Measurements from ENCODE around the gene WDR6. TPM values are rescaled to one million over a fixed set of nuclear protein-coding genes. Genes with fewer than 3 reads are reported as not detected.

Gene WDR6
- total RNA-seq, 3 donors from 2014 or later: 98.5 to 205 (median 165) TPM

DNA sequence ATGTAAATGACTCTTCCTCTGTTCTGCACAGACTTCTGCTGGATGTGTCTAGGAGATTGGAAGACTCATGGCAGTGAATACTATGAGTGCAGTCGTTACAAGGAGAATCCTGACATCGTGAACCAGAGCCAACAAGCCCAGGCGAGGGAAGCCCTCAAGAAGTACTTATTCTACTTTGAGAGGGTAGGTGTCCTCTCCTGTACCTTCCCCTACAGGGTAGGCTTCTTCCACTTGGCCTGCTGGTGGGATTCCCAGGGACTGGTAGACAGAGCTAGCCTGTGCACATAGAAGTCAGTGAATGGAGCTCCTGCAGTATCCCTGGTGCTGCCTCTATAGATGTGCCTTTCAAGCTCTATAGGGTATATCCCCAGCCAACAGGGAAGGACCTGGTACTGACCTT lies 27.7 kb upstream of the WDR6 start:
- intact Hi-C loops (cut with DNase I, micrococcal nuclease): no loop called here
- DNase-seq (no peak), ATAC-seq (no peak)
- Histone ChIP-seq H3K36me3 (ENCODE audit: low read depth) (peaks cover 16% of the 10 kb centered on the region), H3K4me3 (no peak overlapping the region), H3K9me3 (no peaks in the 10 kb centered on the region), H3K4me1 (ENCODE audit: low read depth) (peaks cover 3% of the 10 kb centered on the region)
- no peak for TF ChIP-seq CTCF (IDR thresholded peaks at IDR 0.05)

GRCh38 chr3:48980295-48980694 lies 26.9 kb upstream of the WDR6 start:
- intact Hi-C loops (cut with DNase I, micrococcal nuclease): no loop called here
- Histone ChIP-seq H3K4me3 (no peak overlapping the region), H3K9me3 (no peaks in the 10 kb centered on the region), H3K36me3 (ENCODE audit: low read depth) (peaks cover 12% of the 10 kb centered on the region), H3K4me1 (ENCODE audit: low read depth) (peaks cover 3% of the 10 kb centered on the region)
- TF ChIP-seq CTCF (IDR thresholded peaks at IDR 0.05): no peak
- ATAC-seq: no peak
- DNase-seq: no peak

DNA sequence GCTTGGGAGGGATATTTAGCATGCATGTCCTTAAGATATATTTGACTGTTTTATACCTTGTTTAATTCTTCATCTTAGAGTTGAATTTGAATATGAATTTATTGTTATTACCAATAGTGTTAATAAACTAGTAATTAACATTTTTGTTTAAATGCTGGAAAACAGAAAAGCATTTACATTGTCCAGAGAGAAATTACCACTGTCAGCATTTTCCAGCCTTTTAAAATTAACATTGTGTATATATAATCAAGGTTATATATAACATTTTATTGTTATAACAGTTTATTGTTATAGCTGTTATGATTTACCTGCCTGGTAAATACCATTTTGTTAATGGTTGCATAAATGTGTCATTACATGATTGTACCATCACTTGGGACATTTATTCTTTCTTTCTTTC lies 25.2 kb upstream of the WDR6 start:
- no peak for TF ChIP-seq CTCF (IDR thresholded peaks at IDR 0.05)
- ATAC-seq (no peak), DNase-seq (no peak)
- Histone ChIP-seq H3K9me3 (no peaks in the 10 kb centered on the region), H3K4me1 (ENCODE audit: low read depth) (peaks cover 3% of the 10 kb centered on the region), H3K4me3 (no peak overlapping the region), H3K36me3 (ENCODE audit: low read depth) (peaks cover 12% of the 10 kb centered on the region)
- intact Hi-C loops (cut with DNase I, micrococcal nuclease): no loop called here

GRCh38 chr3:48982686-48983085 lies 24.5 kb upstream of the WDR6 start:
- Histone ChIP-seq H3K4me3 (no peak overlapping the region), H3K36me3 (ENCODE audit: low read depth) (peaks cover 12% of the 10 kb centered on the region)
- no peak for DNase-seq

DNA sequence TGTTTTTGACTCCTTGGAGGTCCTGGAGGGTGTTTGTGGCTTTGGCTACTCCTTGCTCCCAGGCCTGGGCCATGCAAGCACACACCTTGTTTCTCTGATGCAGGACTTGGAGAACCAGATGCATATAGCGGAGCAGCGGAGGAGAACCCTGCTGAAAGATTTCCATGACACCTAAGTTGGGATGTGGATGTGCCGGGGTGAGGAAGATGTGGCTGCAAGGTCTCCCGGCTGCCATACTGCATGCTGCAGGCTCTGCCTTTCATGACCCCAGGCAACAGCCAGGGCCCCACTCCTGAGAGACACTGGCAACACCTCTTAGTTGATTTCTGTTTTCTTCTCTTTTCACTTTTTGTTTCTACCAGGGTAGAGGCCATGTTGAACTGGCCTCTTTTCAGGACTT lies 24.1 kb upstream of the WDR6 start:
- peaks cover 3% of the 10 kb centered on the region for H3K4me1 ChIP-seq (ENCODE audit: low read depth)
- no peaks in the 10 kb centered on the region for H3K9me3 ChIP-seq
- TF ChIP-seq CTCF (IDR thresholded peaks at IDR 0.05): no peak
- no peak overlapping the region for H3K4me3 ChIP-seq
- H3K36me3 ChIP-seq (ENCODE audit: low read depth): peaks cover 12% of the 10 kb centered on the region
- no peak for ATAC-seq
- DNase-seq: no peak
- intact Hi-C loops (cut with DNase I, micrococcal nuclease): no loop called here

More at GRCh38 chr3:48982686-48983085, 24.5 kb upstream of the WDR6 start:
- TF ChIP-seq CTCF (IDR thresholded peaks at IDR 0.05): no peak
- intact Hi-C loops (cut with DNase I, micrococcal nuclease): no loop called here
- no peaks in the 10 kb centered on the region for H3K9me3 ChIP-seq
- no peak for ATAC-seq
- H3K4me1 ChIP-seq (ENCODE audit: low read depth): peaks cover 3% of the 10 kb centered on the region

GRCh38 chr3:48984663-48985062 lies 22.5 kb upstream of the WDR6 start:
- Histone ChIP-seq H3K9me3 (no peaks in the 10 kb centered on the region), H3K4me3 (no peak overlapping the region), H3K4me1 (ENCODE audit: low read depth) (peaks cover 12% of the 10 kb centered on the region), H3K36me3 (ENCODE audit: low read depth) (peaks cover 8% of the 10 kb centered on the region)
- DNase-seq (no peak), ATAC-seq (no peak)
- intact Hi-C loops (cut with DNase I, micrococcal nuclease): no loop called here
- TF ChIP-seq CTCF (IDR thresholded peaks at IDR 0.05): no peak

Data from mucosa of descending colon (tissue), 3 donors.